GM18870 (cell line): ENCODE results near the gene FHIP1A.

Source experiments
- ATAC-seq: cut with Tn5 transposase; IDR thresholded peaks from one replicate; pipeline ENCODE4 v1.9.1; 2021; ENCODE audit warnings: moderate library complexity; ENCODE audit not compliant: unreplicated experiment

The FHIP1A gene

DNA sequence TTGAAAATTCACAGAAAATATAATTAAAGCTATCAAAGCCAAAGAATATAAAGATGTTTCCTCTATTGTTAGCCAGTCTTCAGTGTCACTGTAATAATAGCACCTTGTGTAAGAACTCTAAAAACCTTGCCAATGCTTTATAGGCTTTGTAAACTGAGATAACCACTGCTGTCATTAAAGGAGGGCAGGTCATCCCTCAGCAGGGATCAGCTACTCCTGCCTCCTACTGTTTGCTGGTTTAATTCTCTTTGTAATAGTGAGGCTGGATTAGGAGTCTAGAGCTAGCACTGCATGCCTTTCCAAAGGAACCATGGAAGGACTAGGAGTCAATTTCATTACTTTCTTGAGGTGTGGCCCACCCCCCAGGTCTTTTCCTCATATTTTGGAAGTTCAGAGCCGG, 46.2 kb downstream of the FHIP1A start:
- ATAC-seq, result no peak

DNA sequence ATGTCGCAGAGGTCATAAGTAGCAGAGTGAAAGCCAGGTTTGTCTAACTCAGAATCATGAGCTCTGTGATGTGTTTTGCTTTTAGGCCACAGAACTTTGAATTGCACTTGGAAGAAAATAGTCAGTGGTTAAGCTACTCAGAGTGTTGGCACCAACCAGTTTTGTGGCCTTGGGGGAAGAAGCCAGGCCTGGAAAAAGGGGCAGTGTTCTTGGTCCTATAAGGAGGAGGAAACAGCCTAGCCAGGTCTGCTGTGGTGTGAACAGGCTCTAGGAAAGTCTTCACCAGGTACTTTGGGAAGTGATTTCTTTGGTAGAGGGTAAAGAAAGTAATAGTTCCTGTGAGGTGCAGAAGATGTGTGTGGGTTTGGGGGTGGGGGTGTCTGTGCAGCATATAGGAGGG, 49.2 kb downstream of the FHIP1A start:
- ATAC-seq, result no peak
